Retinal pigment epithelial cell (primary cell): ENCODE results near the gene LRRC23.

Experiments used
- DNase-seq: peaks from one replicate; pipeline ENCODE4 v3.0.0-alpha.2; 2010; ENCODE audit warnings: low read depth
- H3K4me3 ChIP-seq: 2 replicates; pipeline ENCODE4 v1.5.1; 2011; ENCODE audit warnings: mild to moderate bottlenecking, low read length, control low read depth, moderate library complexity
- TF ChIP-seq, protein P1 (sequence below): conservative IDR thresholded peaks from 2 replicates; pipeline ENCODE4 v1.5.1; 2011; ENCODE audit warnings: low read depth, low read length, control low read depth, inconsistent platforms

The LRRC23 gene

DNA sequence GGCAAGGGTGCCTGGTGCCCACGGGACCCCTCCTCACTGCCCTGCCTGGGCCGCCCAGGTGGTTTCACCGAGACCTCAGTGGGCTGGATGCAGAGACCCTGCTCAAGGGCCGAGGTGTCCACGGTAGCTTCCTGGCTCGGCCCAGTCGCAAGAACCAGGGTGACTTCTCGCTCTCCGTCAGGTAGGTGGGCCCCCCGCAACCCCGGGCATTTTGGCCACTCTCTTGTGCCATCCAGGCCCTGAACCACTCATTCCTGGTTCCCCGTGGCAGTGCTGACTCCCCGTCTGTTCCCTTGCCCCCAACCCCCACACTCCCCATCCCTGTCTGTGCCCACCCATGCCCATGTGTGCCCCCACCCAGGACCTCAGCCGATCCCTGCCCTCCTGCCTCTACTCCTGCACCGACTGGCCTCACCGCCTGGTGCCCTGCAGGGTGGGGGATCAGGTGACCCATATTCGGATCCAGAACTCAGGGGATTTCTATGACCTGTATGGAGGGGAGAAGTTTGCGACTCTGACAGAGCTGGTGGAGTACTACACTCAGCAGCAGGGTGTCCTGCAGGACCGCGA is 47.0 kb downstream of the LRRC23 start:
- TF ChIP-seq, protein P1, sequence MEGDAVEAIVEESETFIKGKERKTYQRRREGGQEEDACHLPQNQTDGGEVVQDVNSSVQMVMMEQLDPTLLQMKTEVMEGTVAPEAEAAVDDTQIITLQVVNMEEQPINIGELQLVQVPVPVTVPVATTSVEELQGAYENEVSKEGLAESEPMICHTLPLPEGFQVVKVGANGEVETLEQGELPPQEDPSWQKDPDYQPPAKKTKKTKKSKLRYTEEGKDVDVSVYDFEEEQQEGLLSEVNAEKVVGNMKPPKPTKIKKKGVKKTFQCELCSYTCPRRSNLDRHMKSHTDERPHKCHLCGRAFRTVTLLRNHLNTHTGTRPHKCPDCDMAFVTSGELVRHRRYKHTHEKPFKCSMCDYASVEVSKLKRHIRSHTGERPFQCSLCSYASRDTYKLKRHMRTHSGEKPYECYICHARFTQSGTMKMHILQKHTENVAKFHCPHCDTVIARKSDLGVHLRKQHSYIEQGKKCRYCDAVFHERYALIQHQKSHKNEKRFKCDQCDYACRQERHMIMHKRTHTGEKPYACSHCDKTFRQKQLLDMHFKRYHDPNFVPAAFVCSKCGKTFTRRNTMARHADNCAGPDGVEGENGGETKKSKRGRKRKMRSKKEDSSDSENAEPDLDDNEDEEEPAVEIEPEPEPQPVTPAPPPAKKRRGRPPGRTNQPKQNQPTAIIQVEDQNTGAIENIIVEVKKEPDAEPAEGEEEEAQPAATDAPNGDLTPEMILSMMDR: no peak
- DNase-seq: no peak
- no peak overlapping the region for H3K4me3 ChIP-seq

DNA sequence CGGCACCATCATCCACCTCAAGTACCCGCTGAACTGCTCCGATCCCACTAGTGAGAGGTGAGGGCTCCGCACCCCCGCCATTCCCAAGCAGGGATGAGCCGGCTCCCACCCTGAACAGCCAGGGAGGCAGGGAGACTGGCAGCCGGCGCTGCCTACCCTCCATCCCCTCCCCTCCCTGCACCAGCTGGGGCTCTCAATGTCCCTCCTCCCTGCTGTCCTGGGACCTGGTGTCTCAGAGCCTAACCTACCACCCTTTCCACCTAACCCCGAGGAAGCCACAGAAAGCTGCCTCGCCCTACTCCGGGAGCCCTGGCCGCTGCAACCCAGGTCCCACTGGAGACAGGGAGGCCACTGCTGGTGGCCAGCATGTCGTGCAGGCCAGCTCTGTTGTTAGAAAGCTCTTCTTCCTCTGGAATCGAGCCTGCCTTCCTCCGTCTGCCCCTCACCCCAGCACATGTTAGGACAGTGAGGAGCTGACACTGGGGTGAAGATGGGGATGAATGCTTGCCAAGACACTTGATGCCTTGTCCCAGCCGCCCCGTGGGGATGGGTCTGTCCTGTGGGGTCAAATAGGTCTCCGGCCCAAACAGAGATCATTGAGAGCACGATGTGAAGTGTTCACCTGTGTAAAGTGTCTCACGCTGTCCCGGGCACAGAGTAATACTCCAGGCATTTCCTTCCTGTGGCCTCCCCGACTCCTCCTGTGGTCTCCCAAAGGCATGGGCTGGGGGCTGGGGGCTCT is 47.7 kb downstream of the LRRC23 start:
- no peak overlapping the region for H3K4me3 ChIP-seq
- no peak for DNase-seq
- TF ChIP-seq, protein P1: no peak

DNA sequence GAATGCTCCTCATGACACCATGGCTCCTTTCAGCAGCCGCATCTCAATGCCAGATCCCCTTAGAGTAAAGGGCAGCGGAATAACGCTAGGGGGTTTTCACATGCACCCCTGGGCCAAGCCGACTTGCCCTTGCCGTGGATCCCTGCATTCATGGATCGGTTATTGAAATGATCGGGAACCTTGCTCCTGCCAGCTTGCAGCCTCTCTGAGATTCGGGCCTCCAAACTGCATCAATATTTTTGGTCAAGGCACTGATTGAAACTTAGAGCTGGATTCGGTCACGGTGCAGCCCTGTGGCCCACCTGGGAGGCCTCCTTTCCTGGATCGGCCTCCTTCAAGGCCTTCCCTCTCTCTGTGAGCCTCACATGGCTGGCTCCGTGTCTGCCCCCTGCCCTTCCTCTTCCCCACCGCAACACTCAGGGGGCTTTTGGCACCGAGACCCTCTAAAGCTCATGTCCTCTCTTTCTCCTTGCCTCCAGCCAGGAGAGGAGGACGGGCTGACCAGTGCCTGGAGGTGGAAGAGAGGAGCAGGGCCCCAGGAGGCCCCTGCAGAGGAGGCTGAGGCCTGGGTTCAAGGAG is 48.3 kb downstream of the LRRC23 start:
- TF ChIP-seq, protein P1: no peak
- DNase-seq: no peak
- no peak overlapping the region for H3K4me3 ChIP-seq

DNA sequence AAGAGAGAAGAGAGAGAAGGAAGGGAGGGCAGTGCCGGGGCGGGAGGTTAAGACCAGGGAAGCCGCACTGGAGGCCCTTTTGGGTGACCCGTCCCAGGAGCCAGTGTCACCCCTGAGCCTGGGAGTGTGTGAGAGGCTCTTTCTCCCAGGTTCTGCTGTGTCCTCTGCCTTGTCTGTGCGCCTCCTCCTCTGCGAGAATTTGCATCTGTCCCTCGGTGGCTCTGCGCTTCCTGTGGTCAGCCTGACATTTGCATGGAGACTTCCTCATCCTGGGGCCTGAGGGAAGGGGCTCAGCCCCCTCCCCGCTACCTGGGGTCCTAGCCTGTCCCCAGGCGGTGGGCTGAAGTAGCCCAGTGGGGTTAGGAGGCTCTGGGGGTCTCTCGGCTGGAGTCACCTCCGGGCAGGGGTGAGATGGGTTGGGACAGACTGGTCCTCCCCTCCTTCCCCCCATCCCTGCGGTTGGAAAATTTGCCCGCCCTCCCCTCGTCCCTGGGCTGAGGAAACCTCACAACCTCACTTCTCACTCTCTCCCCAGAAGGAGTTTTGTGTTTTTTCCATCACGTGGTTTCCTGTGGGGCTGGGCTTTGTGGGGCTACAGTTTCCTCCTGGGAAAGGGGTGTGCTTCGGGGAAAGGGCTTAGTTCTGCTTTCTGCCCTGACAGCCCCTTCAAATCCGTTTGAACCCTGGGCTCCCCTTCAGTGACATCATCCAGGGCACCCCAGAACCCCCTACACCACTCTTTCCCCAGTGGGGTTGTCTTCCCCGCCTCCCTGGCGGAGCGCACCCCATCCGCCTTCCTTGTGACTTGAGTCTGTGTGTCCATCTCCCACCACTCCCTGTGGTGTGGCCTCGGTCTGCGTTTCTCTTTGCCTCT is 49.1 kb downstream of the LRRC23 start:
- TF ChIP-seq, protein P1: no peak
- no peak overlapping the region for H3K4me3 ChIP-seq
- no peak for DNase-seq

DNA sequence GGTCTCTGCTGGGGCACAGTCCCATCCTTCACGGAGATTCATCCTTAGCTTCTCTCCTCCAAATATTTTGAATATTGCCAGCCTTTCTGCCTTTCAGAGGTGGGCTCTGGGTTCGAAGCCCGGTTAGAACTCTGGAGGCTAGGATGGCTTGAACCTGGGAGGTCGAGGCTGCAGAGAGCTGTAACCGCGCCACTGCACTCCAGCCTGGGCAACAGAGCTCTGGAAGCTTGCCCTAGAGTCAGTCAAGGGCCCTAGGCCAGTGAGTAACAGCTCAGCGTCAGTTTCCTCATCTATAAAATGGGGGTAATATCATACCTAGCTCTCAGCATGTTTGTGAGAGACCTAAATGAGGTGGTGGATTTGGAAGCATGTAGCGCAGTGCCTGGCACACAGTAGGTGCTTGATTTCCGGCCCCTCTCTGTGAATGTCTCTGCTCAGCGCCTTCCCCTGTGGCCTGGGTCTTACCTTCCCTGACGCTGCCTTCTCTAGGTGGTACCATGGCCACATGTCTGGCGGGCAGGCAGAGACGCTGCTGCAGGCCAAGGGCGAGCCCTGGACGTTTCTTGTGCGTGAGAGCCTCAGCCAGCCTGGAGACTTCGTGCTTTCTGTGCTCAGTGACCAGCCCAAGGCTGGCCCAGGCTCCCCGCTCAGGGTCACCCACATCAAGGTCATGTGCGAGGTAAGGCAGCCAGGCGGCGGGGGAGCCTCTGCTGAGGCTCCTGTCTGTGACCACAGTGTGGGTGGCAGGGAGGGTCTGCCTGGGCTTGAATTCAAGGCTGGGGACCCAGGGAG is 49.9 kb downstream of the LRRC23 start:
- TF ChIP-seq, protein P1: no peak
- H3K4me3 ChIP-seq: no peak overlapping the region
- no peak for DNase-seq

DNA sequence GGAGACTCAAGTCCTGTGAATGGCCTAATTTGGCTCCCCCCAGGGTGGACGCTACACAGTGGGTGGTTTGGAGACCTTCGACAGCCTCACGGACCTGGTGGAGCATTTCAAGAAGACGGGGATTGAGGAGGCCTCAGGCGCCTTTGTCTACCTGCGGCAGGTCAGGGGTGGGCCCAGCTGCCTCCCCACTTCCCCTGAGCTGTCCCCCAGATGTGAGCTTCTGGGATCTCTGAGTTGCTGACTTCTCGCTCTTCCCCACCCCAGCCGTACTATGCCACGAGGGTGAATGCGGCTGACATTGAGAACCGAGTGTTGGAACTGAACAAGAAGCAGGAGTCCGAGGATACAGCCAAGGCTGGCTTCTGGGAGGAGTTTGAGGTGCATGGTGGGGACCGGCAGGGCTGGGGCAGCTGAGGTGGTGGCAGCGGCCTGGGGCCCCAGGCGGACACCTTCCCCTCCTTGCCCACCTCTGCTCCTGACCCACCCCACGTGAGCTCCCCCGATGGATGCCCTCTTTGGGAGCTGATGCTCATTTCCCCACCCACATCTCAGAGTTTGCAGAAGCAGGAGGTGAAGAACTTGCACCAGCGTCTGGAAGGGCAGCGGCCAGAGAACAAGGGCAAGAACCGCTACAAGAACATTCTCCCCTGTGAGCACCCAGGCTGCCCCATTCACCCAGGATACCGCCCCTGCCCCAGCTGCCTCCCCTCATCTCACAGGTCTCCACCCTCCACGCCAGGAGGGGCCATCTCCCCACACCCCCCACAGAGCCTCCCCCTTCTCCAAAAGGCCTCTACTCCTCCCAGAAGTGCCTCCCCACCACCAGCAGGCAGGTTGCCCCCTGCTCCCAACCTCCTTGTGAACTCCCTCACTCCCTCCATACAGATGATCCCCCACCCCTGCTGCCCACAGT is 50.7 kb downstream of the LRRC23 start:
- no peak for DNase-seq
- no peak overlapping the region for H3K4me3 ChIP-seq
- TF ChIP-seq, protein P1: no peak
